SK-N-SH (cell line): ENCODE results near the gene RHBDD3. TPM values are rescaled to one million over a fixed set of nuclear protein-coding genes. Genes with fewer than 3 reads are reported as not detected.
"Not testable (repeated sequence)": the region's sequence is repeated elsewhere in the genome, so short reads cannot be mapped to it uniquely, and the experiment has no call there.

Experiments used
- CTCF ChIA-PET: fragments of 300-600, 350-600 bp; formaldehyde crosslinking; extraction: SDS; loops from one replicate; lab custom pipeline; 2021; lab: Yijun Ruan, JAX
- POLR2A ChIA-PET: fragments of 350-600 bp; sonication (Branson Sonifier 250); formaldehyde crosslinking; extraction: SDS; loops from one replicate; lab custom pipeline; 2020; ENCODE audit warnings: antibody characterized with exemption, inconsistent platforms; lab: Yijun Ruan, JAX
- DNase-seq: peaks from one replicate; pipeline ENCODE4 v3.0.0; 2012
- H2AFZ ChIP-seq: fragments of 200-600 bp; sonication (generic); 2 replicates; pipeline ENCODE4 v1.8.1; 2016; ENCODE audit warnings: antibody characterized with exemption, mild to moderate bottlenecking, low read depth
- H3F3A ChIP-seq: fragments of 200-600 bp; sonication (generic); replicated peaks from 2 replicates; pipeline ENCODE3; 2016; ENCODE audit warnings: antibody characterized with exemption, mild to moderate bottlenecking; ENCODE audit not compliant: insufficient read depth
- H3K27ac ChIP-seq, 2 experiments: fragments of 200-500 bp in 1 of 2; fragments of 200-600 bp in 1 of 2; sonication (Bioruptor generic) in 1 of 2; sonication (generic), shearing (Covaris generic) in 1 of 2; 2 replicates each; pipeline versions ENCODE4 v1.5.1 to v1.6.1; 2014 to 2016; ENCODE audit warnings: low read depth in 2 of 2, inconsistent platforms in 1 of 2, low read length in 1 of 2, mild to moderate bottlenecking in 1 of 2, mixed read lengths in 1 of 2
- H3K27me3 ChIP-seq: fragments of 200-600 bp; sonication (generic), shearing (Covaris generic); 2 replicates; pipeline ENCODE4 v1.6.1; 2016; ENCODE audit warnings: mixed run types; ENCODE audit not compliant: insufficient read depth
- H3K36me3 ChIP-seq, 2 experiments: fragments of 200-500 bp in 1 of 2; fragments of 200-600 bp in 1 of 2; sonication (Bioruptor generic) in 1 of 2; sonication (generic) in 1 of 2; replicated peaks in 1 of 2; 2 replicates each; pipeline versions ENCODE3 to v1.5.1; 2014 to 2016; ENCODE audit warnings: low read length in 1 of 2, mild to moderate bottlenecking in 1 of 2; ENCODE audit not compliant: insufficient read depth in 2 of 2, control insufficient read depth in 1 of 2
- H3K4me1 ChIP-seq, 2 experiments: fragments of 200-500 bp in 1 of 2; fragments of 200-600 bp in 1 of 2; sonication (Bioruptor generic) in 1 of 2; sonication (generic), shearing (Covaris generic) in 1 of 2; 2 replicates each; pipeline versions ENCODE4 v1.5.1 to v1.6.1; 2014 to 2016; ENCODE audit warnings: low read depth in 1 of 2, low read length in 1 of 2, mixed run types in 1 of 2; ENCODE audit not compliant: insufficient read depth in 2 of 2, control insufficient read depth in 1 of 2
- H3K4me2 ChIP-seq: fragments of 200-600 bp; sonication (generic), shearing (Covaris generic); 2 replicates; pipeline ENCODE4 v1.6.1; 2017; ENCODE audit warnings: mixed run types
- H3K4me3 ChIP-seq, 2 experiments: fragments of 200-500 bp in 1 of 2; fragments of 200-600 bp in 1 of 2; sonication (Bioruptor generic) in 1 of 2; sonication (generic), shearing (Covaris generic) in 1 of 2; 2 replicates each; pipeline versions ENCODE4 v1.5.1 to v1.8.1; 2014 to 2016; ENCODE audit warnings: low read depth in 2 of 2, inconsistent platforms in 1 of 2, low read length in 1 of 2, mild to moderate bottlenecking in 1 of 2, mixed read lengths in 1 of 2, moderate library complexity in 1 of 2
- H3K79me2 ChIP-seq: fragments of 200-600 bp; sonication (generic); 2 replicates; pipeline ENCODE4 v1.8.1; 2017; ENCODE audit warnings: mild to moderate bottlenecking; ENCODE audit not compliant: insufficient read depth
- H3K9ac ChIP-seq: fragments of 200-600 bp; sonication (generic); 2 replicates; pipeline ENCODE4 v1.6.1; 2017; ENCODE audit warnings: mixed run types
- H3K9me2 ChIP-seq: fragments of 200-600 bp; sonication (generic); 2 replicates; pipeline ENCODE4 v1.6.1; 2017; ENCODE audit warnings: mixed run types
- H3K9me3 ChIP-seq: fragments of 200-600 bp; sonication (generic); 2 replicates; pipeline ENCODE4 v1.6.1; 2017; ENCODE audit warnings: mixed run types, mild to moderate bottlenecking, moderate library complexity
- H4K20me1 ChIP-seq: fragments of 200-600 bp; sonication (generic); 2 replicates; pipeline ENCODE4 v1.6.1; 2017; ENCODE audit warnings: mild to moderate bottlenecking, mixed run types; ENCODE audit not compliant: insufficient read depth
- CTCF ChIP-seq: fragments of 200-600 bp; sonication (generic); IDR thresholded peaks from 2 replicates; pipeline ENCODE4 v1.6.1; 2017; ENCODE audit warnings: antibody characterized with exemption, mild to moderate bottlenecking, moderate library complexity
- ELF1 ChIP-seq: IDR thresholded peaks from 2 replicates; pipeline ENCODE4 v1.4.0; 2012
- FOSL2 ChIP-seq: IDR thresholded peaks from 2 replicates; pipeline ENCODE4 v1.4.0; 2012; ENCODE audit warnings: low read depth, mild to moderate bottlenecking, moderate library complexity, borderline replicate concordance
- FOXM1 ChIP-seq: IDR thresholded peaks from 2 replicates; pipeline ENCODE4 v1.4.0; 2012; ENCODE audit warnings: low read depth, mild to moderate bottlenecking
- GABPA ChIP-seq: IDR thresholded peaks from 2 replicates; pipeline ENCODE4 v1.4.0; 2012; ENCODE audit warnings: low read depth, mild to moderate bottlenecking
- GATA2 ChIP-seq: sonication (generic); formaldehyde crosslinking; IDR thresholded peaks from 2 replicates; pipeline ENCODE4 v1.5.0; 2020; ENCODE audit warnings: mild to moderate bottlenecking, missing genetic modification reagents
- IRF3 ChIP-seq: fragments of 150-350 bp; IDR thresholded peaks from 2 replicates; pipeline ENCODE4 v1.6.1; 2016; ENCODE audit warnings: mild to moderate bottlenecking, low read depth, low read length
- MAX ChIP-seq: IDR thresholded peaks from 2 replicates; pipeline ENCODE4 v1.4.0; 2012; ENCODE audit warnings: low read depth
- MXI1 ChIP-seq: IDR thresholded peaks from 2 replicates; pipeline ENCODE4 v1.6.1; 2012; ENCODE audit warnings: mild to moderate bottlenecking, low read depth, low read length, improper control_type of control experiment
- REST ChIP-seq: IDR thresholded peaks from 2 replicates; pipeline ENCODE4 v1.6.1; 2012; ENCODE audit warnings: mild to moderate bottlenecking, low read depth, low read length, moderate library complexity
- TEAD4 ChIP-seq: IDR thresholded peaks from 2 replicates; pipeline ENCODE4 v1.4.0; 2012; ENCODE audit warnings: mild to moderate bottlenecking, borderline replicate concordance; ENCODE audit not compliant: insufficient read depth
- USF2 ChIP-seq: fragments of 150-350 bp; IDR thresholded peaks from 2 replicates; pipeline ENCODE4 v1.6.1; 2017; ENCODE audit warnings: antibody characterized with exemption, low read length, low read depth, borderline replicate concordance
- WGBS: methylation state at CpG from one replicate; pipeline ENCODE4 v1.1.6; 2017; ENCODE audit warnings: low lambda C conversion rate; 5-methylcytosine and 5-hydroxymethylcytosine counted together
- polyA plus RNA-seq, 3 experiments: library from polyadenylated mRNA; depleted of rRNA; stranded (reverse); fragments of >200 nt; gene quantifications; 2 replicates each; pipeline ENCODE4 v1.2.3, GENCODE V29; 2012

RHBDD3 gene
- polyA plus RNA-seq, 1 of the 3 experiments (the other 2 are of a cell fraction) = 19.0 TPM

- CTCF ChIA-PET = interaction anchor here (1.0 to 1.7 kb wide), 2 partner anchors 22 to 86 kb away, joined by 3 to 5 read pairs; no protein-coding TSS in a partner anchor
- H3K36me3 ChIP-seq, H2AFZ ChIP-seq, H3K9me3 ChIP-seq, H3K4me2 ChIP-seq, H4K20me1 ChIP-seq, H3K9me2 ChIP-seq, H3F3A ChIP-seq, H3K4me1 ChIP-seq, H3K27me3 ChIP-seq, DNase-seq, H3K4me3 ChIP-seq, H3K79me2 ChIP-seq, H3K27ac ChIP-seq, H3K9ac ChIP-seq: not testable (repeated sequence)
- 49% methylated on average over 6 of the region's 9 CpGs for WGBS
- POLR2A ChIA-PET = interaction anchor here (0.6 kb wide), 1 partner anchor 37 kb away, joined by 5 read pairs; no protein-coding TSS in a partner anchor
Observed at GRCh38 chr22:29240481-29240880, 27.3 kb downstream of the RHBDD3 start.

GRCh38 chr22:29233277-29233877, 34.4 kb downstream of the RHBDD3 start:
- no peak overlapping the region for H2AFZ ChIP-seq
- no peak overlapping the region for H3K4me3 ChIP-seq
- no peaks in the 10 kb centered on the region for H4K20me1 ChIP-seq
- H3K9me3 ChIP-seq = no peaks in the 10 kb centered on the region
- no peak for TF ChIP-seq GATA2
- no peak for TF ChIP-seq MAX
- TF ChIP-seq USF2 = no peak
- TF ChIP-seq ELF1 = no peak
- TF ChIP-seq REST = no peak
- TF ChIP-seq IRF3 = no peak
- TF ChIP-seq CTCF = no peak
- no peak for TF ChIP-seq GABPA
- TF ChIP-seq FOSL2 = no peak
- no peak for TF ChIP-seq TEAD4
- TF ChIP-seq MXI1 = no peak
- no peak for TF ChIP-seq FOXM1
- H3K4me1 ChIP-seq = no peaks in the 10 kb centered on the region
- CTCF ChIA-PET = interaction anchor here (1.0 to 6.8 kb wide), 4 partner anchors 10 to 79 kb away, joined by 3 to 42 read pairs (median 4); no protein-coding TSS in a partner anchor
- POLR2A ChIA-PET = interaction anchor here (0.6 kb wide), 1 partner anchor 553 kb away, joined by 3 read pairs; no protein-coding TSS in a partner anchor
- no peaks in the 10 kb centered on the region for H3F3A ChIP-seq
- H3K27ac ChIP-seq = no peak overlapping the region
- no peaks in the 10 kb centered on the region for H3K36me3 ChIP-seq
- H3K9me2 ChIP-seq = no peaks in the 10 kb centered on the region
- 88% methylated on average over 1 of the region's 1 CpG for WGBS
- DNase-seq = no peak
- no peak overlapping the region for H3K9ac ChIP-seq
- H3K79me2 ChIP-seq = no peaks in the 10 kb centered on the region
- H3K4me2 ChIP-seq = no peak overlapping the region
- no peaks in the 10 kb centered on the region for H3K27me3 ChIP-seq
